Ovary (tissue), 9 donors: ENCODE results near the gene NSRP1. TPM values are rescaled to one million over a fixed set of nuclear protein-coding genes. Genes with fewer than 3 reads are reported as not detected.

Experiments used
- DNase-seq, 5 donors: peaks; one replicate each; pipeline ENCODE4 v3.0.0-alpha.2; 2019 to 2020
- H3K27ac ChIP-seq, 2 donors: fragments of 200-600 bp; one replicate each; pipeline versions ENCODE4 v1.5.1 to v1.8.0; 2019 to 2022
- H3K27me3 ChIP-seq: fragments of 200-600 bp; one replicate; pipeline ENCODE4 v1.8.0; 2022
- H3K36me3 ChIP-seq: fragments of 200-600 bp; sonication (generic); one replicate; pipeline ENCODE4 v1.5.1; 2019
- H3K4me1 ChIP-seq: one replicate; pipeline ENCODE4 v1.8.1; 2013; ENCODE audit warnings: mild to moderate bottlenecking, moderate library complexity; ENCODE audit not compliant: insufficient read depth
- H3K4me3 ChIP-seq: fragments of 200-600 bp; sonication (generic); one replicate; pipeline ENCODE4 v1.5.1; 2017
- H3K9me3 ChIP-seq, 2 donors: fragments of 200-600 bp in 1 of 2; sonication (generic) in 1 of 2; one replicate each; pipeline versions ENCODE4 v1.5.1 to v1.8.1; 2013 to 2019; ENCODE audit warnings: mild to moderate bottlenecking in 1 of 2, moderate library complexity in 1 of 2
- CTCF ChIP-seq, 3 donors: fragments of 450-650 bp in 2 of 3; fragments of 200-600 bp in 1 of 3; IDR thresholded peaks; one replicate each; pipeline versions ENCODE4 v1.5.1 to v1.8.0; 2016 to 2022; ENCODE audit warnings: antibody characterized with exemption in 3 of 3, mild to moderate bottlenecking in 1 of 3
- EP300 ChIP-seq: sonication (generic); formaldehyde crosslinking; IDR thresholded peaks from one replicate; pipeline ENCODE4 v1.6.1; 2017; ENCODE audit warnings: antibody characterized with exemption
- POLR2A ChIP-seq: fragments of 450-650 bp; IDR thresholded peaks from one replicate; pipeline ENCODE4 v1.6.1; 2017; ENCODE audit warnings: antibody characterized with exemption, mild to moderate bottlenecking, moderate library complexity
- WGBS, 3 donors: extraction: QIAGEN DNeasy Blood & Tissue Kit in 1 of 3; methylation state at CpG; one replicate each; pipeline versions ENCODE4 v1.1.5 to v1.1.7; 2013 to 2017; 5-methylcytosine and 5-hydroxymethylcytosine counted together
- intact Hi-C, 4 donors: fragments of 100-400 bp; cut with DNase I; formaldehyde crosslinking; loops; one replicate each; pipeline versions ENCODE4 v1.11.0 to v1.15.1; 2022 to 2023
- polyA plus RNA-seq, 2 donors: library from polyadenylated mRNA; stranded (reverse); fragments of 200-250 nt in 1 of 2; fragments of 350-450 nt in 1 of 2; fragmentation: Illumina TruSeq in 1 of 2; extraction: RNeasy Lipid Tissue Mini Kit (QIAGEN cat#74804) in 1 of 2; gene quantifications; one replicate each; pipeline ENCODE4 v1.2.3, GENCODE V29; 2013 to 2014
- total RNA-seq, 7 donors: library from RNA; depleted of rRNA in 2 of 7; stranded (reverse); fragments of >200 nt in 2 of 7; fragmentation: NEBNext Ultra II Directional in 3 of 7; extraction: Animal tissue kit (Norgen Biotek cat#: 25700) in 3 of 7; gene quantifications; one replicate each; pipeline versions ENCODE4 v1.1.0 to v1.2.4, GENCODE V29; 2016 to 2023
- donor health status: DM: no; HTN: no; CAD: no; lungs with moderate emphysema.
- donor health status: DM: no; HTN: no; CAD: no.
- donor health status: Bipolar disorder and iron deficiency.
- donor health status: DM: yes; HTN: yes; CAD: no.
- donor health status: DM: no; HTN: no; CAD: no.
- donor health status: DM: yes; HTN: yes; CAD: no.

The NSRP1 gene
- total and polyA plus RNA-seq, 9 donors: 19.0 to 42.1 (median 26.6) TPM

DNA sequence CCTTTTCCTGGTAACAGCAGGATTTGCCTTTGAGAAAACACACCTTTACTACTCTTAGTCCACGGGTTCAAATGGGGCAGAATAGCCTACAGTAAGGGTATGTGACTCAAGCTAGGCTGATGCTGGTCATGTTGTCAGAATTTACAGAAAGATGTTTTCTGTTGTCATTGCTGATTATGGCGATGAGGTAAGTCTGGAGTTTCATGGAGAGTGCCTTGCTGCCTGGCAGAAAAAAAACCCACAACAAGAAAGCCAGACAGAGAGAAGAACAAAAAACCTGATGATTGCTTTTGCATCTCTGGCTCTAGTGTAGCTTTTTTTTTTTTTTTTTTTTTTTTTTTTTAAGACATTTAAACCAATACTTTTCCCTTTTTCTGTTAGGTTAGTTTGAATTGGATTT lies 71.0 kb downstream of the NSRP1 start:
- H3K27me3 ChIP-seq: no peaks in the 10 kb centered on the region
- 72 to 82% (median 75%) methylated on average over 2 of the region's 2 CpGs for WGBS, 3 donors
- TF ChIP-seq POLR2A (no peak), CTCF (IDR thresholded peaks at IDR 0.05) (no peak), EP300 (no peak)
- H3K9me3 ChIP-seq: no peaks in the 10 kb centered on the region
- H3K27ac ChIP-seq: no peak overlapping the region
- no peak for DNase-seq
- intact Hi-C loops: no loop called here
- no peaks in the 10 kb centered on the region for H3K4me1 ChIP-seq
- H3K36me3 ChIP-seq: no peaks in the 10 kb centered on the region
- no peak overlapping the region for H3K4me3 ChIP-seq

DNA sequence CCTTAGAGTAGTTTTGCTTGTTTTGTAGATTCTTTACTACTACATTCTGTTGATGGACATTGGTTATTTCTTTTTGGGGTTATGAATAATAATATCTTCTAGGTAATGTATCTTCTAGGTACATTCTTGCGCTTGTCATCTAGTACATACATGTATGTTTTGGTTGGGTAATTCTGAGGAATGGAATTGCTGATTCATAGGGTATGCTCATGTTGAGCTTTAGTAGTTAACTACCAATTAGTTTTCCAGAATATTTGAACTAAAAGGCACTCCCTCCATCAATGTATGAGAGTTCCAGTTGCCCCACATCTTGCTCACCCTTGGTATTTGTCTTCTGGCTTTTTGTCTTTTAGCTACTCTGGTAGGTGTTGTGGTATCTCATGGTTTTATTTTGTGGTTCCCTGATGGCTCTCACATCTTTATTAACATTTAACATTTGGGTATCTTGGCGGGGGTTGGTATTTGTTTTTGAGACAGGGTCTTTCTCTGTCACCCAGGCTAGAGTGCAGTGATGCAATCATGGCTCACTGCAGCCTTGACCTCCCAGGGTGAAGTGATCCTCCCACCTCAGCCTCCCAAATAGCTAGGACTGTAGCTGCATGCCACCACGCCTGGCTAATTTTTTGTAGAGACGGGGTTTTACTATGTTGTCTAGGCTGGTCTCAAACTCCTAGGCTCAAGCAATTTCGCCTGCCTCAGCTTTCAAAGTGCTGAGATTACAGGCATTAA lies 71.8 kb downstream of the NSRP1 start:
- intact Hi-C loops: no loop called here
- TF ChIP-seq EP300: no peak
- no peak for TF ChIP-seq CTCF (IDR thresholded peaks at IDR 0.05)

DNA sequence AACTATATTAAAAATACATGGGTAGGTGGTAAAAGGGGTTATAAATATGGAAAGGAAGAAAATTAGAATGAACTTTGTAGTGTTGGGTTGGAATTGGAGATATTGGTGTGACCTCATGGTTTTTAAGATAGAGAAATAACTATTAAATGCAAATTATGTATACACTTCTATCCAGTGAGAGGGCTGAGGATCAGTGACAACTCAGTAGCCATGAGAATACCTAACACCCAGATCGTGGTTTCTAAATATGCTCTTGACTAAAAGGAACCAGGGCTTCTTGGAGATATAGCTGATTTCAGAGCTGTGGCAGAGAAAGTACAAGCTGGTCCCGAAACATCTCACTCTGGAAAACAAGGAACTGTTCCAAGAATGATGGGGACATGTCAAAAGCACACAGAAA lies 74.5 kb downstream of the NSRP1 start:
- no peaks in the 10 kb centered on the region for H3K9me3 ChIP-seq
- H3K27me3 ChIP-seq: no peaks in the 10 kb centered on the region
- H3K4me3 ChIP-seq: no peak overlapping the region
- intact Hi-C loops: no loop called here
- H3K4me1 ChIP-seq: no peaks in the 10 kb centered on the region
- H3K27ac ChIP-seq: no peak overlapping the region
- 63 to 78% (median 69%) methylated on average over 2 of the region's 2 CpGs for WGBS, 3 donors
- no peak for TF ChIP-seq POLR2A
- TF ChIP-seq EP300: no peak
- TF ChIP-seq CTCF (IDR thresholded peaks at IDR 0.05): no peak
- DNase-seq: no peak
- no peaks in the 10 kb centered on the region for H3K36me3 ChIP-seq

More for the DNA sequence above, 71.8 kb downstream of the NSRP1 start:
- Histone ChIP-seq H3K27ac (no peak overlapping the region), H3K4me1 (no peaks in the 10 kb centered on the region), H3K27me3 (no peaks in the 10 kb centered on the region), H3K9me3 (no peaks in the 10 kb centered on the region), H3K4me3 (no peak overlapping the region), H3K36me3 (no peaks in the 10 kb centered on the region)
- no peak for DNase-seq
- WGBS, 3 donors: 94 to 96% (median 95%) methylated on average over 5 of the region's 5 CpGs

DNA sequence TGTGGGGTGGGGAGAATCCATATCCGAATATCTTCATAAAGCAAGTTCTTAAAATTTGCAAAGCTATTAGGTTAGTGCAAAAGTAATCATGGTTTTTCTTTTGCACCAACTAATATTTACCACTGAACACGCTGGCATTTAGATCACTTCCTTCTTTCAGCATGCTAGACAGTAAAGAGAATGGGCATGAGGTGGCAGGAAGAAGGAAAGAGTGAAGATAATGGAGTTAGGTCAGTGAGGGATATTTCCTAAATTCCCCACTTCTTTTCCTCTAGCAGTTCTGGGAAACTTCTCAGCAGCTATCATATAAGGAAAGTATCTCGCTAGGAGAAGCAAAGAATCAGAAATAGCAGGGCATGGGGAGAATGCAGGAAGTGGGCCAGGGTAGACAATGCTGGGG lies 79.9 kb downstream of the NSRP1 start:
- Histone ChIP-seq H3K27ac (no peak overlapping the region), H3K4me1 (no peaks in the 10 kb centered on the region), H3K27me3 (no peaks in the 10 kb centered on the region), H3K4me3 (no peak overlapping the region), H3K36me3 (no peaks in the 10 kb centered on the region), H3K9me3 (no peaks in the 10 kb centered on the region)
- 68 to 76% (median 74%) methylated on average over 3 of the region's 3 CpGs for WGBS, 3 donors
- TF ChIP-seq EP300 (no peak), CTCF (IDR thresholded peaks at IDR 0.05) (no peak), POLR2A (no peak)
- intact Hi-C loops: no loop called here
- no peak for DNase-seq
